Parathyroid adenoma (tissue), 2 donors: ENCODE data around the gene SNX19.

Experiments used
- H2AFZ ChIP-seq: fragments of 300-600 bp; sonication (generic); one replicate; pipeline ENCODE4 v1.7.0; 2017; ENCODE audit warnings: antibody characterized with exemption, mild to moderate bottlenecking
- H3K27ac ChIP-seq: fragments of 300-600 bp; sonication (generic); one replicate; pipeline ENCODE4 v1.7.0; 2017
- H3K27me3 ChIP-seq: fragments of 300-600 bp; sonication (generic); one replicate; pipeline ENCODE4 v1.7.0; 2017; ENCODE audit warnings: low read length; ENCODE audit not compliant: control insufficient read depth, insufficient read depth
- H3K36me3 ChIP-seq: fragments of 300-600 bp; sonication (generic); one replicate; pipeline ENCODE4 v1.7.0; 2017; ENCODE audit warnings: low read length; ENCODE audit not compliant: control insufficient read depth, insufficient read depth
- H3K4me1 ChIP-seq: fragments of 300-600 bp; sonication (generic); one replicate; pipeline ENCODE4 v1.7.0; 2017; ENCODE audit warnings: control low read depth
- H3K4me2 ChIP-seq: fragments of 300-600 bp; sonication (generic); one replicate; pipeline ENCODE4 v1.7.0; 2017; ENCODE audit warnings: low read length
- H3K4me3 ChIP-seq: fragments of 300-600 bp; sonication (generic); one replicate; pipeline ENCODE4 v1.7.0; 2017; ENCODE audit warnings: low read depth, low read length
- H3K79me2 ChIP-seq: fragments of 300-600 bp; sonication (generic); one replicate; pipeline ENCODE4 v1.7.0; 2017; ENCODE audit warnings: control low read depth
- H3K9ac ChIP-seq: fragments of 300-600 bp; sonication (generic); one replicate; pipeline ENCODE4 v1.7.0; 2017; ENCODE audit warnings: mild to moderate bottlenecking
- H3K9me3 ChIP-seq: fragments of 300-600 bp; sonication (generic); one replicate; pipeline ENCODE4 v1.7.0; 2017; ENCODE audit warnings: low read length; ENCODE audit not compliant: control insufficient read depth
- CTCF ChIP-seq: fragments of 300-600 bp; sonication (generic); IDR thresholded peaks from one replicate; pipeline ENCODE4 v1.7.0; 2017; ENCODE audit warnings: antibody characterized with exemption, mild to moderate bottlenecking
- donor health status: primary hyperparathyroidism.

Gene SNX19

GRCh38 chr11:130913268-130913667 is 3.0 kb downstream of the SNX19 start:
- no peak overlapping the region for H3K9ac ChIP-seq
- H3K4me3 ChIP-seq = no peak overlapping the region
- H3K79me2 ChIP-seq = peaks cover 7% of the 10 kb centered on the region
- no peak overlapping the region for H3K27ac ChIP-seq
- no peak overlapping the region for H2AFZ ChIP-seq
- no peaks in the 10 kb centered on the region for H3K4me1 ChIP-seq
- no peak overlapping the region for H3K4me2 ChIP-seq
- H3K27me3 ChIP-seq = no peaks in the 10 kb centered on the region
- no peak for TF ChIP-seq CTCF
- no peaks in the 10 kb centered on the region for H3K9me3 ChIP-seq
- H3K36me3 ChIP-seq = no peaks in the 10 kb centered on the region

GRCh38 chr11:130912552-130912951 is 3.7 kb downstream of the SNX19 start:
- H2AFZ ChIP-seq = no peak overlapping the region
- H3K36me3 ChIP-seq = no peaks in the 10 kb centered on the region
- no peaks in the 10 kb centered on the region for H3K27me3 ChIP-seq
- H3K9ac ChIP-seq = no peak overlapping the region
- peaks cover 7% of the 10 kb centered on the region for H3K79me2 ChIP-seq
- no peaks in the 10 kb centered on the region for H3K4me1 ChIP-seq
- H3K9me3 ChIP-seq = no peaks in the 10 kb centered on the region
- no peak overlapping the region for H3K27ac ChIP-seq
- H3K4me3 ChIP-seq = no peak overlapping the region
- no peak for TF ChIP-seq CTCF
- no peak overlapping the region for H3K4me2 ChIP-seq

- H3K27ac ChIP-seq = no peak overlapping the region
- no peaks in the 10 kb centered on the region for H3K4me1 ChIP-seq
- no peak overlapping the region for H3K9ac ChIP-seq
- no peak for TF ChIP-seq CTCF
- H3K9me3 ChIP-seq = no peaks in the 10 kb centered on the region
- H3K79me2 ChIP-seq = peaks cover 7% of the 10 kb centered on the region
- H2AFZ ChIP-seq = no peak overlapping the region
- no peaks in the 10 kb centered on the region for H3K27me3 ChIP-seq
- no peak overlapping the region for H3K4me2 ChIP-seq
- no peak overlapping the region for H3K4me3 ChIP-seq
- no peaks in the 10 kb centered on the region for H3K36me3 ChIP-seq
Observed at GRCh38 chr11:130911306-130911705, 5.0 kb downstream of the SNX19 start.

GRCh38 chr11:130909650-130910049 is 6.6 kb downstream of the SNX19 start:
- H3K79me2 ChIP-seq = peaks cover 2% of the 10 kb centered on the region
- H3K4me1 ChIP-seq = no peaks in the 10 kb centered on the region
- H3K4me2 ChIP-seq = no peak overlapping the region
- no peak overlapping the region for H3K9ac ChIP-seq
- no peaks in the 10 kb centered on the region for H3K9me3 ChIP-seq
- H2AFZ ChIP-seq = no peak overlapping the region
- TF ChIP-seq CTCF = no peak
- H3K4me3 ChIP-seq = no peak overlapping the region
- no peak overlapping the region for H3K27ac ChIP-seq
- no peaks in the 10 kb centered on the region for H3K36me3 ChIP-seq
- H3K27me3 ChIP-seq = no peaks in the 10 kb centered on the region

- peaks cover 2% of the 10 kb centered on the region for H3K79me2 ChIP-seq
- no peak for TF ChIP-seq CTCF
- H3K4me3 ChIP-seq = no peak overlapping the region
- H3K27ac ChIP-seq = no peak overlapping the region
- no peaks in the 10 kb centered on the region for H3K27me3 ChIP-seq
- H2AFZ ChIP-seq = no peak overlapping the region
- no peak overlapping the region for H3K9ac ChIP-seq
- H3K36me3 ChIP-seq = no peaks in the 10 kb centered on the region
- no peaks in the 10 kb centered on the region for H3K4me1 ChIP-seq
- no peak overlapping the region for H3K4me2 ChIP-seq
- no peaks in the 10 kb centered on the region for H3K9me3 ChIP-seq
Observed at GRCh38 chr11:130908770-130909625, 7.3 kb downstream of the SNX19 start.
